ENCODE measurements around the gene LMNA.

Gene LMNA

GRCh38 chr1:156082309-156083091 lies 32.0 kb upstream of the LMNA start, which contains the start of gene MEX3A:
MEX3A (minus strand) TSS chr1:156082465; CDS start chr1:156081998, 467 bp downstream.
- peak; percentile 60 for DNase-seq

GRCh38 chr1:156083800-156084790 lies 30.4 kb upstream of the LMNA start:
- DNase-seq: no peak

GRCh38 chr1:156086256-156086662 lies 28.3 kb upstream of the LMNA start:
- no peak for DNase-seq

GRCh38 chr1:156089704-156090103 lies 24.8 kb upstream of the LMNA start:
- no peak for DNase-seq

GRCh38 chr1:156090138-156090839 lies 24.2 kb upstream of the LMNA start:
- no peak for DNase-seq

- DNase-seq: peak; percentile 91
These were observed 23.7 kb upstream of the LMNA start for GRCh38 chr1:156090840-156091188.

- DNase-seq: no peak
These were observed 22.9 kb upstream of the LMNA start for GRCh38 chr1:156091610-156092009.

GRCh38 chr1:156095906-156096508 lies 18.5 kb upstream of the LMNA start:
- DNase-seq: no peak

GRCh38 chr1:156096640-156097391 lies 17.7 kb upstream of the LMNA start:
- peak; percentile 83 for DNase-seq

- peak; percentile 43 for DNase-seq
These were observed 16.9 kb upstream of the LMNA start for GRCh38 chr1:156097499-156098178.

GRCh38 chr1:156098784-156099183 lies 15.7 kb upstream of the LMNA start:
- no peak for DNase-seq

- DNase-seq: no peak
These were observed 15.2 kb upstream of the LMNA start for GRCh38 chr1:156099282-156099681.

- DNase-seq: no peak
These were observed 14.1 kb upstream of the LMNA start for GRCh38 chr1:156100205-156100995.

- no peak for DNase-seq
These were observed 12.6 kb upstream of the LMNA start for GRCh38 chr1:156101880-156102279.

- no peak for DNase-seq
These were observed 11.6 kb upstream of the LMNA start for GRCh38 chr1:156102633-156103511.

GRCh38 chr1:156103521-156103947 lies 11.0 kb upstream of the LMNA start:
- no peak for DNase-seq

GRCh38 chr1:156104065-156104810 lies 10.3 kb upstream of the LMNA start:
- DNase-seq: no peak
